CD14-positive monocyte (primary cell): ENCODE measurements around the gene DNAH10. TPM values are rescaled to one million over a fixed set of nuclear protein-coding genes. Genes with fewer than 3 reads are reported as not detected.

ENCODE experiments used
- DNase-seq, 3 donors: peaks; one replicate each; pipeline ENCODE4 v3.0.0-alpha.2; 2011 to 2022
- H2AFZ ChIP-seq: 2 replicates; pipeline ENCODE4 v1.6.0; 2012; ENCODE audit warnings: mild to moderate bottlenecking, low read depth, low read length, inconsistent platforms; ENCODE audit not compliant: insufficient read depth, poor library complexity, severe bottlenecking
- H3K27ac ChIP-seq, 2 donors: 1 replicate in 1 of 2; 2 replicates in 1 of 2; pipeline ENCODE4 v1.5.1; 2012 to 2013; ENCODE audit warnings: low read length in 2 of 2, control low read depth in 1 of 2, inconsistent platforms in 1 of 2, low read depth in 1 of 2, mild to moderate bottlenecking in 1 of 2
- H3K27me3 ChIP-seq, 2 donors: one replicate each; pipeline versions ENCODE4 v1.6.0 to v1.6.1; 2011 to 2013; ENCODE audit warnings: low read length in 2 of 2; ENCODE audit not compliant: control insufficient read depth in 2 of 2, insufficient read depth in 2 of 2
- H3K36me3 ChIP-seq, 2 donors: replicated peaks in 1 of 2; 1 replicate in 1 of 2; 2 replicates in 1 of 2; pipeline versions ENCODE4 v1.5.1 to v1.6.1; 2012 to 2013; ENCODE audit warnings: low read length in 2 of 2, control low read depth in 1 of 2, inconsistent platforms in 1 of 2, mild to moderate bottlenecking in 1 of 2; ENCODE audit not compliant: insufficient read depth in 2 of 2, control insufficient read depth in 1 of 2
- H3K4me1 ChIP-seq, 2 donors: 1 replicate in 1 of 2; 2 replicates in 1 of 2; pipeline versions ENCODE4 v1.5.1 to v1.6.1; 2012 to 2013; ENCODE audit warnings: low read length in 2 of 2, control low read depth in 1 of 2, inconsistent platforms in 1 of 2, mild to moderate bottlenecking in 1 of 2, moderate library complexity in 1 of 2; ENCODE audit not compliant: insufficient read depth in 2 of 2, control insufficient read depth in 1 of 2
- H3K4me2 ChIP-seq: replicated peaks from 2 replicates; pipeline ENCODE3; 2012; ENCODE audit warnings: low read length, moderate library complexity, mild to moderate bottlenecking; ENCODE audit not compliant: poor library complexity, severe bottlenecking; ENCODE audit errors: extremely low read depth
- H3K4me3 ChIP-seq, 3 experiments: fragments of 200-600 bp in 1 of 3; sonication (generic) in 1 of 3; replicated peaks in 1 of 3; 1 replicate in 2 of 3; 2 replicates in 1 of 3; pipeline ENCODE4 v1.5.1; 2011 to 2013; ENCODE audit warnings: low read length in 3 of 3, mild to moderate bottlenecking in 3 of 3, control low read depth in 2 of 3, low read depth in 2 of 3, inconsistent platforms in 1 of 3, moderate library complexity in 1 of 3
- H3K79me2 ChIP-seq: 2 replicates; pipeline ENCODE4 v1.6.0; 2012; ENCODE audit warnings: mild to moderate bottlenecking, control low read depth, inconsistent platforms, low read length, moderate library complexity; ENCODE audit not compliant: insufficient read depth
- H3K9ac ChIP-seq: 2 replicates; pipeline ENCODE4 v1.6.0; 2017; ENCODE audit warnings: low read length, mild to moderate bottlenecking; ENCODE audit not compliant: insufficient read depth, poor library complexity, severe bottlenecking
- H3K9me3 ChIP-seq, 2 donors: replicated peaks in 1 of 2; 1 replicate in 1 of 2; 2 replicates in 1 of 2; pipeline versions ENCODE4 v1.5.1 to v1.6.1; 2012 to 2013; ENCODE audit warnings: low read length in 2 of 2, control low read depth in 1 of 2; ENCODE audit not compliant: control insufficient read depth in 1 of 2, insufficient read depth in 1 of 2
- H4K20me1 ChIP-seq: 2 replicates; pipeline ENCODE4 v1.6.0; 2012; ENCODE audit warnings: mild to moderate bottlenecking, low read length, control low read depth, moderate library complexity; ENCODE audit not compliant: insufficient read depth
- H3K27ac Mint-ChIP-seq, 7 donors: one replicate each; pipeline ENCODE4 v1.8.0; 2020; ENCODE audit warnings: mild to moderate bottlenecking in 7 of 7, mixed read lengths in 7 of 7, moderate library complexity in 6 of 7, inconsistent platforms in 2 of 7
- H3K27me3 Mint-ChIP-seq, 3 donors: one replicate each; pipeline ENCODE4 v1.8.0; 2021 to 2022; ENCODE audit warnings: low read depth in 3 of 3, mild to moderate bottlenecking in 3 of 3, mixed read lengths in 3 of 3, moderate library complexity in 3 of 3, inconsistent platforms in 1 of 3
- H3K36me3 Mint-ChIP-seq, 2 donors: one replicate each; pipeline ENCODE4 v1.8.0; 2020; ENCODE audit warnings: mixed read lengths in 2 of 2, inconsistent platforms in 1 of 2, mild to moderate bottlenecking in 1 of 2
- H3K4me1 Mint-ChIP-seq: one replicate; pipeline ENCODE4 v1.8.0; 2020; ENCODE audit warnings: mild to moderate bottlenecking, mixed read lengths
- H3K4me3 Mint-ChIP-seq, 2 donors: one replicate each; pipeline ENCODE4 v1.8.0; 2020; ENCODE audit warnings: mild to moderate bottlenecking in 2 of 2, mixed read lengths in 2 of 2, moderate library complexity in 1 of 2
- H3K9me3 Mint-ChIP-seq, 7 donors: one replicate each; pipeline ENCODE4 v1.8.0; 2020 to 2022; ENCODE audit warnings: mixed read lengths in 7 of 7, mild to moderate bottlenecking in 6 of 7, moderate library complexity in 6 of 7, inconsistent platforms in 2 of 7
- whole genome bisulfite sequencing: methylation state at CpG from one replicate; pipeline ENCODE4 v1.1.5; 2013; ENCODE audit warnings: missing lambda C conversion rate; ENCODE audit not compliant: insufficient coverage; 5-methylcytosine and 5-hydroxymethylcytosine counted together
- intact Hi-C, 2 donors: fragments of 100-400 bp; cut with micrococcal nuclease; formaldehyde crosslinking; loops; one replicate each; pipeline versions ENCODE4 v1.15.0 to v1.15.1; 2023
- polyA plus RNA-seq, 3 donors: library from polyadenylated mRNA; depleted of rRNA in 1 of 3; unstranded in 2 of 3; stranded (reverse) in 1 of 3; fragments of 300-500 nt in 2 of 3; fragments of >200 nt in 1 of 3; fragmentation: Illumina TruSeq in 2 of 3; gene quantifications; 1 replicate in 2 of 3; 2 replicates in 1 of 3; pipeline ENCODE4 v1.2.3, GENCODE V29; 2012 to 2021
- TF ChIP-seq, protein P1 (sequence below): fragments of 200-600 bp; IDR thresholded peaks from one replicate; pipeline ENCODE4 v1.8.0; 2022; ENCODE audit warnings: antibody characterized with exemption, mild to moderate bottlenecking

Gene DNAH10
- polyA plus RNA-seq, 3 donors = not detected

DNA sequence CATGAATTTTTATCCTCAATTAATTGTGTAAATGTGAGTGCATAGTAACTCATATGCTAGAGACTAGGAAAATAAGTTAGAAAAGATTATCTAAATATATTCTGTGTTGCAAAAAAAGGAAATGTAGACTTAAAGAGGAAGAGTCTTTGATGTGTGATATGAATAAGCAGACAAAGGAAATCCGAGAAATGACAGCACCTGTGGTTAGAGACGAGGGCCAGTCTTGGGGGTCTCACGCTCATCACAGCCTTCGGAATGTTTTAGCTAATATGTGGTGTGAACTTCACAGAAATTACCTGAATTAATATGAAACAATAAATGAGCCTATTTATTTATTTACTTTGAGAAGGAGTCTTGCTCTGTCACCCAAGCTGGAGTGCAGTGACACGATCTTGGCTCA, 38.3 kb upstream of the DNAH10 start:
- Histone ChIP-seq H3K9me3 (no peaks in the 10 kb centered on the region), H2AFZ (no peak overlapping the region), H3K79me2 (no peaks in the 10 kb centered on the region), H3K9ac (no peak overlapping the region), H3K4me3 (no peak overlapping the region), H3K27ac (no peak overlapping the region), H3K27me3 (no peaks in the 10 kb centered on the region), H4K20me1 (no peaks in the 10 kb centered on the region), H3K4me1 (peaks cover 0 to 2% of the 10 kb centered on the region in 2 donors), H3K36me3 (peaks cover 58 to 89% of the 10 kb centered on the region in 2 donors), H3K4me2 (no peak overlapping the region)
- Mint-ChIP-seq H3K9me3 (no peaks in the 10 kb centered on the region), H3K4me3 (no peak overlapping the region), H3K27ac (peak overlapping the region in 1 of 7 donors; percentile 30), H3K36me3 (peaks cover 67 to 82% of the 10 kb centered on the region in 2 donors), H3K4me1 (peaks cover 4% of the 10 kb centered on the region), H3K27me3 (no peaks in the 10 kb centered on the region)
- TF ChIP-seq, protein P1, sequence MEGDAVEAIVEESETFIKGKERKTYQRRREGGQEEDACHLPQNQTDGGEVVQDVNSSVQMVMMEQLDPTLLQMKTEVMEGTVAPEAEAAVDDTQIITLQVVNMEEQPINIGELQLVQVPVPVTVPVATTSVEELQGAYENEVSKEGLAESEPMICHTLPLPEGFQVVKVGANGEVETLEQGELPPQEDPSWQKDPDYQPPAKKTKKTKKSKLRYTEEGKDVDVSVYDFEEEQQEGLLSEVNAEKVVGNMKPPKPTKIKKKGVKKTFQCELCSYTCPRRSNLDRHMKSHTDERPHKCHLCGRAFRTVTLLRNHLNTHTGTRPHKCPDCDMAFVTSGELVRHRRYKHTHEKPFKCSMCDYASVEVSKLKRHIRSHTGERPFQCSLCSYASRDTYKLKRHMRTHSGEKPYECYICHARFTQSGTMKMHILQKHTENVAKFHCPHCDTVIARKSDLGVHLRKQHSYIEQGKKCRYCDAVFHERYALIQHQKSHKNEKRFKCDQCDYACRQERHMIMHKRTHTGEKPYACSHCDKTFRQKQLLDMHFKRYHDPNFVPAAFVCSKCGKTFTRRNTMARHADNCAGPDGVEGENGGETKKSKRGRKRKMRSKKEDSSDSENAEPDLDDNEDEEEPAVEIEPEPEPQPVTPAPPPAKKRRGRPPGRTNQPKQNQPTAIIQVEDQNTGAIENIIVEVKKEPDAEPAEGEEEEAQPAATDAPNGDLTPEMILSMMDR = no peak
- intact Hi-C loops = no loop called here
- WGBS = no CpG with 5 or more reads among the region's 5 CpGs
- DNase-seq = no peak

DNA sequence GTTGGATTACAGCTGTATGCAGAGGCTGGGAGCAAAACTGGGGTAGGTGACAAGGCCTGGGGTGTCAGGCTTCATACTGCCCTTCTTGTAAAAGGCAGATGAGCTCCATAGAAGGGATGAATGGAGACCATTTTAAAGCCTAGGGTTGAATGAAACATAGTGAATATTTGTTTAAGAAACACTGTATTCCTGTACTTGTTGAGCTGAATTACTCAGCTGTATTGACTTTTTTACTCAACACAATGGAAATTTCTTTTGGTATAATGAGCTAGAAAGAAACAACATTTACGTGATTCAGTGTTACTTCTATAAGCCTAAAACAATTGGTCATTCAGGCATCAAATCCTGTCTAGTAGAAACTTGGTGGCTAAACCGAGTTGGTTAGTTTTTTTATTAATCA, 35.9 kb upstream of the DNAH10 start:
- H3K4me3 ChIP-seq = no peak overlapping the region
- H3K4me1 ChIP-seq = peaks cover 0 to 2% of the 10 kb centered on the region in 2 donors
- Mint-ChIP-seq H3K27me3 (no peaks in the 10 kb centered on the region), H3K27ac (no peak overlapping the region), H3K9me3 (peaks cover 0 to 3% (median 0%) of the 10 kb centered on the region in 7 donors), H3K4me3 (no peak overlapping the region), H3K36me3 (peaks cover 67 to 84% of the 10 kb centered on the region in 2 donors), H3K4me1 (peaks cover 4% of the 10 kb centered on the region)
- peaks cover 57 to 87% of the 10 kb centered on the region in 2 donors for H3K36me3 ChIP-seq
- no peak overlapping the region for H2AFZ ChIP-seq
- no peak for DNase-seq
- TF ChIP-seq, protein P1 = no peak
- no peaks in the 10 kb centered on the region for H3K79me2 ChIP-seq
- no peaks in the 10 kb centered on the region for H3K9me3 ChIP-seq
- intact Hi-C loops = no loop called here
- H3K9ac ChIP-seq = no peak overlapping the region
- H3K4me2 ChIP-seq = no peak overlapping the region
- H3K27ac ChIP-seq = no peak overlapping the region
- no CpG with 5 or more reads among the region's 2 CpGs for WGBS
- no peaks in the 10 kb centered on the region for H3K27me3 ChIP-seq
- no peaks in the 10 kb centered on the region for H4K20me1 ChIP-seq
